Activated CD4-positive, alpha-beta memory T cell treated with anti-CD3 and anti-CD28 coated beads for 36 hours (primary cell): Measurements from ENCODE around the gene NOTCH2NLA. TPM values are rescaled to one million over a fixed set of nuclear protein-coding genes. Genes with fewer than 3 reads are reported as not detected.
"Not testable (repeated sequence)": the region's sequence is repeated elsewhere in the genome, so short reads cannot be mapped to it uniquely, and the experiment has no call there.

ENCODE experiments used
- CTCF ChIA-PET: fragments of 350-600 bp; sonication (Branson Sonifier 250); formaldehyde crosslinking; loops from one replicate; lab custom pipeline; 2021; ENCODE audit warnings: antibody characterized with exemption, inconsistent platforms; lab: Charles Lee
- POLR2A ChIA-PET: fragments of 350-600 bp; sonication (Branson Sonifier 250); formaldehyde crosslinking; loops from one replicate; lab custom pipeline; 2021; ENCODE audit warnings: antibody characterized with exemption; lab: Charles Lee
- DNase-seq: peaks from one replicate; pipeline ENCODE4 v3.0.0-alpha.2; 2020
- H3K27ac Mint-ChIP-seq: one replicate; pipeline ENCODE4 v1.8.0; 2021; ENCODE audit warnings: mixed read lengths
- H3K27me3 Mint-ChIP-seq: one replicate; pipeline ENCODE4 v1.8.0; 2021; ENCODE audit warnings: mixed read lengths
- H3K36me3 Mint-ChIP-seq: one replicate; pipeline ENCODE4 v1.8.0; 2021; ENCODE audit warnings: mixed read lengths
- H3K4me1 Mint-ChIP-seq: one replicate; pipeline ENCODE4 v1.8.0; 2021; ENCODE audit warnings: low read depth, mixed read lengths
- H3K4me3 Mint-ChIP-seq: one replicate; pipeline ENCODE4 v1.8.0; 2021; ENCODE audit warnings: mild to moderate bottlenecking, mixed read lengths
- H3K9me3 Mint-ChIP-seq: one replicate; pipeline ENCODE4 v1.8.0; 2021; ENCODE audit warnings: mixed read lengths
- intact Hi-C: fragments of 100-400 bp; cut with micrococcal nuclease; formaldehyde crosslinking; loops from one replicate; pipeline ENCODE4 v1.15.1; 2023
- total RNA-seq, 2 experiments: library from RNA; stranded (reverse); gene quantifications; one replicate each; pipeline ENCODE4 v1.2.3, GENCODE V29; 2021

NOTCH2NLA gene
- total RNA-seq: 10 to 100 TPM; 24.1 to 27.5 TPM

DNA sequence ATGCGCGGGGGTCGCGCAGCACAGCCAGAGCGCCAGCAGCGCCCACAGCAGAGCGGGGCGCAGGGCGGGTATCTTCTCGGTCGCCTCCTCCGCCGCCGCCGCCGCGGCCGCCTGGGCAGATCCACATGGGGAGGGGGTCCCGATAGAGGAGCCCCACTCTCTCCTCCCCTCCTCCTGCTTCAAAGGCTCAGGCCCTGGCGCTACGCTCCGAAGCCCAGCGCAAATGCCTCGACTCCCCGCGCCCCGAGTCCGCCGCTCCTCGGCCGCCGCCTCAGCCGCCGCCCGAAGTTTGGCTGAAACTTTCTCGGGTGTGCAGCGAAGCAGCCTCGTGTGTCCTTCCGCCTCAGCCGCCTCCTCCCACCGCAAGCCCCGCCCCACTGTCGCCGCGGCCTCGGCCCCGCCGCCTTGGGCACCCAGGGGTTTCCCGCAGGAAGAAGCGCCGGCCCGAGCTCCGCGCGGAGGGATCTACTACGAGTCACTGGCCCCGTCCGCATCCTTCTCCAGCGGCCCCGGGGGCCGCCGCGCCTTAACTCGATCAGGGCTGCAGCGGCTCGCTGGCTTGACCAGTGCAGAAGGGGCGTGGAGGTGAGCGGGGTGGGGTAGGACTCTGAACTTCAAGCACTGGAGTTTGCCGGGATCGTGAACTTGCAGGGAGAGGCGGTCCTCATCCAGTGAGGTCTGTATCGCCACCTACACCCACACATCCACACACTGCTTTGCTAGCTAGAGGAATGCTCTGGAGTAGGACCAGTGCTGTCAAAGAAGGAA lies at the start of gene NOTCH2NLA:
Gene NOTCH2NLA (minus strand): TSS at position 312 of the 768 bp plus-strand sequence. CDS start 39,684 bp downstream, outside the sequence.
- POLR2A ChIA-PET, H3K36me3 Mint-ChIP-seq, intact Hi-C loops, H3K27me3 Mint-ChIP-seq, CTCF ChIA-PET, H3K9me3 Mint-ChIP-seq, H3K4me1 Mint-ChIP-seq: not testable (repeated sequence)
- Mint-ChIP-seq H3K4me3 (peak within 1 kb of the TSS; percentile 70), H3K27ac (peak within 1 kb of the TSS; percentile 64)
- peak; percentile 36 for DNase-seq

DNA sequence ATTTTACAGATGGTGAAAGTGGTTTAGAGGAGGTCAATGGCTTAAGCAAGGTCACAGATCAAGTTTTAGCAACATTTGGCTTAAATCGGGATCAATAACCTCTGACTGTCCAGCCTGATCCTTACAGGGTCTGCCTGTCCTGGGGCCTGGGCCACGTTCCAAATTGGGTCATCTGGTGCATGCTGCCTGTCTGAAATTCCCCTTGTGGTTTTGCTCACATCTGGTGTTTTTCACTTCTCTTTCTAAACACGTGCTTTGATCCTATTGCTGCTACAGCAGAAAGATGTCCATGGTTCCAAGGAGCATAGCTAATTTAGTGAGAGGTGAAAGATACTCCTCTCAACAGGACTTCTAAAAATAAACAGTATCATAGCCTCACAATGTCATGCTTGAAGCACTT lies 49.5 kb upstream of the NOTCH2NLA start:
- POLR2A ChIA-PET, H3K4me3 Mint-ChIP-seq, DNase-seq: not testable (repeated sequence)

DNA sequence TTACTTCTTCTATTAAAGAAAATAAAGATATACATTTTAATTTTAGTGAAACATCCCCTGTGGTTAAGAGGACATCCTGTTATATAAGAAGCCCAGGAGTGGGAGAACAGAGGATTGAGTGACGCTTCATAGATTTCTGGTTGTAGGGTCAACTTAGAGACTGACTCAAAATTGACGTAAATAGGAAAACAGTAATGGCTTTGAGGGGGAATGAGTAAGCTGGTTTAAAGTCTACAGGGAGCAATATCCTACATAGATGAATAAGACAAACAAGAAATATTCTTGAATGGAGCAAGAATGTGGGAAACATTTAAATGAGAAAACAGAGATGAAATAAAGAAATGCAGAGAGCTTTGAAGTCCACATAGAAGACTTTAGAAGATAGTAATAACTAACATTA lies 48.3 kb upstream of the NOTCH2NLA start:
- intact Hi-C loops, DNase-seq: not testable (repeated sequence)

More for the DNA sequence above, 49.5 kb upstream of the NOTCH2NLA start:
- H3K27ac Mint-ChIP-seq, H3K27me3 Mint-ChIP-seq, CTCF ChIA-PET, H3K9me3 Mint-ChIP-seq, intact Hi-C loops, H3K36me3 Mint-ChIP-seq, H3K4me1 Mint-ChIP-seq: not testable (repeated sequence)

DNA sequence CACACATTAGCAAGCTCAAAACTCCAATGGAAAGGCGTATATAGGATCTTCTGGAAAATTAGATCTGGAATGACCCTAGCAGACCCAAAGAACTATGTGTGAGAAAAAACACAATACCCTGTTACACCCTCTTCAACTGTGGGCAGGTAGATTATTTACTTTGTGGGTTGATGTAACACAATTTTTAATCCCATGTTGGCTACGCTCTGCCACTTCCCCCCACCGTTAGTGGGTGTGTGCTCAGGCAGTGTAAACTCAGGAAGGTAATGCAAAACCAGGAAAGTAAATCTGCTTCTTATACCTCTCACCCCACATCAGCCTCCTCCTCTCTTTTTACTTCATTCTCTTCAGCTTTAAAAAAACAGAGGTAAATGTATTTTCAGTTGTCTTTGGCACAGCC lies 45.3 kb upstream of the NOTCH2NLA start:
- POLR2A ChIA-PET, CTCF ChIA-PET, H3K4me3 Mint-ChIP-seq, H3K9me3 Mint-ChIP-seq, intact Hi-C loops, H3K27ac Mint-ChIP-seq, H3K36me3 Mint-ChIP-seq, DNase-seq, H3K4me1 Mint-ChIP-seq, H3K27me3 Mint-ChIP-seq: not testable (repeated sequence)

More for the DNA sequence above, 48.3 kb upstream of the NOTCH2NLA start:
- H3K9me3 Mint-ChIP-seq, POLR2A ChIA-PET, H3K27me3 Mint-ChIP-seq, H3K4me1 Mint-ChIP-seq, H3K4me3 Mint-ChIP-seq, H3K27ac Mint-ChIP-seq, H3K36me3 Mint-ChIP-seq, CTCF ChIA-PET: not testable (repeated sequence)

DNA sequence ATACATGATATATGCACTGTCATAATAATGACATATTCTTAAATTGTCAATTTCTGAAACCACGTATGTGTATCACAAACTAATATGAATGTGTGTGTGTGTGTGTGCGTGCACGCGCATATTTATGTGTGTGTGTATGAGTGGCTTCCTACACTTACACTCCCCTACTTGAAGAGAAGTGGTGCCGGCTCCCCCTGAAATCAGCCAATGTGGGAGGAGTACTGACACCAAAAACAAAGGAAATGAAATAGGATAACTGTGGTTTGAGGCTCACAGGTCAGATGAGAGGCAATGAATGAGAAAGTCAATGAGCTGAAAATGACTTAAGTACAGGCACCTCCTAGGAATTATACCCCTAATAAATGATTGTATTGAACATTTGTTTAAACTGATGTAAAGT lies 44.4 kb upstream of the NOTCH2NLA start:
- intact Hi-C loops, H3K4me1 Mint-ChIP-seq, POLR2A ChIA-PET: not testable (repeated sequence)

GRCh38 chr1:146272734-146273133 lies 43.9 kb upstream of the NOTCH2NLA start:
- CTCF ChIA-PET, H3K27ac Mint-ChIP-seq, H3K36me3 Mint-ChIP-seq, DNase-seq, H3K4me1 Mint-ChIP-seq, intact Hi-C loops, H3K27me3 Mint-ChIP-seq, H3K9me3 Mint-ChIP-seq, POLR2A ChIA-PET, H3K4me3 Mint-ChIP-seq: not testable (repeated sequence)

More for the DNA sequence above, 44.4 kb upstream of the NOTCH2NLA start:
- H3K27me3 Mint-ChIP-seq, CTCF ChIA-PET, H3K27ac Mint-ChIP-seq, H3K9me3 Mint-ChIP-seq, H3K4me3 Mint-ChIP-seq, DNase-seq, H3K36me3 Mint-ChIP-seq: not testable (repeated sequence)

GRCh38 chr1:146271977-146272376 lies 43.2 kb upstream of the NOTCH2NLA start:
- H3K9me3 Mint-ChIP-seq, CTCF ChIA-PET, H3K27ac Mint-ChIP-seq, POLR2A ChIA-PET, H3K4me3 Mint-ChIP-seq, H3K4me1 Mint-ChIP-seq, DNase-seq, intact Hi-C loops, H3K27me3 Mint-ChIP-seq, H3K36me3 Mint-ChIP-seq: not testable (repeated sequence)

DNA sequence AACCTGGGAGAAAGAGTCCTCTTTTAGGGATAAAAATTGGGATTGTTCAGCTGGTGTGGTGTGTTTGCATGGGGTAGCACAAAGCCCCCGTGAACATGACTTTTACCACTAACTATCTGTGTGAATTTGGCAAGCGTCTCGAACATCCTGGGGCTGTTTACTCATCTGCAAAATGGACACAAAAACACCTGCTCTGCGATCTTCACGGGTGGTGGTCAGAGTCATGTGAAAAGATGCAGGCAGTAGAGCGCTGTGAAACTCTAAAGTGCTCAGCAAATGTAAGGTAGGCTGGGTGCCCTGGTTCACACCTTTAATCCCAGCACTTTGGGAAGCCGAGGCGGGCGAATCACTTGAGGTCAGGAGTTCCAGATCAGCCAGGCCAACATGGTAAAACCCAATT lies 41.3 kb upstream of the NOTCH2NLA start:
- H3K27me3 Mint-ChIP-seq, intact Hi-C loops, H3K27ac Mint-ChIP-seq, CTCF ChIA-PET, POLR2A ChIA-PET, H3K4me3 Mint-ChIP-seq, H3K4me1 Mint-ChIP-seq, H3K9me3 Mint-ChIP-seq, DNase-seq, H3K36me3 Mint-ChIP-seq: not testable (repeated sequence)

- DNase-seq, H3K36me3 Mint-ChIP-seq, H3K27me3 Mint-ChIP-seq, H3K27ac Mint-ChIP-seq, H3K4me1 Mint-ChIP-seq, H3K9me3 Mint-ChIP-seq, CTCF ChIA-PET, POLR2A ChIA-PET, H3K4me3 Mint-ChIP-seq, intact Hi-C loops: not testable (repeated sequence)
Measured at GRCh38 chr1:146266179-146266748, 37.4 kb upstream of the NOTCH2NLA start.

GRCh38 chr1:146264761-146265160 lies 35.9 kb upstream of the NOTCH2NLA start:
- H3K36me3 Mint-ChIP-seq, H3K4me3 Mint-ChIP-seq, CTCF ChIA-PET, intact Hi-C loops, H3K27ac Mint-ChIP-seq, H3K9me3 Mint-ChIP-seq, DNase-seq, H3K27me3 Mint-ChIP-seq, POLR2A ChIA-PET, H3K4me1 Mint-ChIP-seq: not testable (repeated sequence)

DNA sequence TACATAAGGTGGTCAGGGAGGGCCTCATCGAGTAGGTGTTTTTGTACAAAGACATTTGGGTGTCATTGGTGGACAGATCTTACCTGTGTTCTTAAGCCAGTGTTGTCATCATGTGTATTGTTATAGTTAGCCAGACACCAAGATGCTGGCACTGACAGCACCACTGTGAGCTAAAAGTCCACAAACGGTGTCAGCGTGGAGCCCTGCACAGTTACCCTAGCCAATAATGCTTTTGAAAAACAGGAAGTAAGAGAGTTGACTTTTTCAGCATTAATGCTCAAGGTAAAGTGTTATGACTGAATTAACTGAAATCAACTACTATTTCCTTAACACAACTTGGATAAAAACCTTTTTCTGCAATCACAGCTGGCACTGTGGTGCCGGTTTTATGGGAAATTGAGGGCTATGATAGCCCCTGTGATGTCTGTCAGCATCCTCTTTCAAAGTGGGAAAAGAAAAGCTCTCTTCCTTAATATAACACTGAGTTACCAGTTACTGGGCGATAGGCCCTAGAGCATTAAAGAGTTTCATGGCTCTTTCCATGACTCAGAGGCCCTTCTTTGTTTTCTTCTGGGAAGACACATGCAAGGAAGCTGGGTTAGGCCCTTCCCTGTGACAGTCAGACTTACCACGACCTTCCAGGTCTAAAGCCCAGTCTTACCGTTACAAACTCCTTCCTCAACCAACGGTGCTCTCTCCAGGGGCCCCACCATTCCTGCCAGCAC lies 31.3 kb upstream of the NOTCH2NLA start:
- DNase-seq, CTCF ChIA-PET, H3K4me1 Mint-ChIP-seq, H3K4me3 Mint-ChIP-seq, POLR2A ChIA-PET, intact Hi-C loops, H3K27ac Mint-ChIP-seq, H3K27me3 Mint-ChIP-seq, H3K9me3 Mint-ChIP-seq, H3K36me3 Mint-ChIP-seq: not testable (repeated sequence)

GRCh38 chr1:146257992-146258552 lies 29.3 kb upstream of the NOTCH2NLA start:
- H3K36me3 Mint-ChIP-seq, H3K27me3 Mint-ChIP-seq, H3K27ac Mint-ChIP-seq, DNase-seq, H3K9me3 Mint-ChIP-seq, CTCF ChIA-PET, POLR2A ChIA-PET, H3K4me1 Mint-ChIP-seq, H3K4me3 Mint-ChIP-seq, intact Hi-C loops: not testable (repeated sequence)
